ENCODE results near the gene PIP5K1B. TPM values are rescaled to one million over a fixed set of nuclear protein-coding genes. Genes with fewer than 3 reads are reported as not detected.

The PIP5K1B gene
- total RNA-seq, 2 experiments from 2014 or later: 3.8 to 10.7 TPM

- DNase-seq (ENCODE audit: low spot score): no peak
- Histone ChIP-seq H3K27ac (ENCODE audit: low read depth, low read length, poor library complexity, severe bottlenecking) (no peak overlapping the region), H3K79me2 (ENCODE audit: insufficient read depth, low read depth, low read length) (no peaks in the 10 kb centered on the region), H4K20me1 (ENCODE audit: insufficient read depth, low read length) (peaks cover 9% of the 10 kb centered on the region; the same call in 1 of the 2 replicates), H3K4me2 (ENCODE audit: low read length) (peak overlapping the region; percentile 75), H3K9me2 (ENCODE audit: insufficient read depth, low read length) (no peaks in the 10 kb centered on the region), H3K36me3 (ENCODE audit: insufficient read depth, low read length) (no peaks in the 10 kb centered on the region), H3K4me1 (ENCODE audit: insufficient read depth, low read length, poor library complexity, severe bottlenecking) (peaks cover 36% of the 10 kb centered on the region), H2AFZ (ENCODE audit: low read length) (no peak overlapping the region), H3K4me3 (ENCODE audit: low read depth, low read length, poor library complexity, severe bottlenecking) (no peak overlapping the region), H3K9me3 (ENCODE audit: low read length) (no peaks in the 10 kb centered on the region)
- no TSS peak for BruUV-seq (replicated peaks)
- POLR2A ChIA-PET: interaction anchor here (0.9 to 1.2 kb wide), 2 partner anchors 63 to 93 kb away, joined by 3 read pairs; no protein-coding TSS in a partner anchor
- CTCF ChIA-PET (ENCODE audit: unreplicated experiment): interaction anchor here (1.1 to 1.4 kb wide), 2 partner anchors 18 to 19 kb away, joined by 3 read pairs; no protein-coding TSS in a partner anchor
- TF ChIP-seq, protein P1, sequence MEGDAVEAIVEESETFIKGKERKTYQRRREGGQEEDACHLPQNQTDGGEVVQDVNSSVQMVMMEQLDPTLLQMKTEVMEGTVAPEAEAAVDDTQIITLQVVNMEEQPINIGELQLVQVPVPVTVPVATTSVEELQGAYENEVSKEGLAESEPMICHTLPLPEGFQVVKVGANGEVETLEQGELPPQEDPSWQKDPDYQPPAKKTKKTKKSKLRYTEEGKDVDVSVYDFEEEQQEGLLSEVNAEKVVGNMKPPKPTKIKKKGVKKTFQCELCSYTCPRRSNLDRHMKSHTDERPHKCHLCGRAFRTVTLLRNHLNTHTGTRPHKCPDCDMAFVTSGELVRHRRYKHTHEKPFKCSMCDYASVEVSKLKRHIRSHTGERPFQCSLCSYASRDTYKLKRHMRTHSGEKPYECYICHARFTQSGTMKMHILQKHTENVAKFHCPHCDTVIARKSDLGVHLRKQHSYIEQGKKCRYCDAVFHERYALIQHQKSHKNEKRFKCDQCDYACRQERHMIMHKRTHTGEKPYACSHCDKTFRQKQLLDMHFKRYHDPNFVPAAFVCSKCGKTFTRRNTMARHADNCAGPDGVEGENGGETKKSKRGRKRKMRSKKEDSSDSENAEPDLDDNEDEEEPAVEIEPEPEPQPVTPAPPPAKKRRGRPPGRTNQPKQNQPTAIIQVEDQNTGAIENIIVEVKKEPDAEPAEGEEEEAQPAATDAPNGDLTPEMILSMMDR (conservative IDR thresholded peaks at IDR 0.05; ENCODE audit: low read length): no peak
- no peak for TF ChIP-seq EZH2phosphoT487 (IDR thresholded peaks at IDR 0.05; ENCODE audit: borderline replicate concordance, low read depth, low read length)
- intact Hi-C loops (cut with micrococcal nuclease; ENCODE audit: unreplicated experiment): loop anchor here (1.0 to 2.0 kb wide), 5 partner anchors 17 to 245 kb away; a partner anchor contains a TSS
Measured at GRCh38 chr9:68703672-68704071, 1.4 kb upstream of the PIP5K1B start.

DNA sequence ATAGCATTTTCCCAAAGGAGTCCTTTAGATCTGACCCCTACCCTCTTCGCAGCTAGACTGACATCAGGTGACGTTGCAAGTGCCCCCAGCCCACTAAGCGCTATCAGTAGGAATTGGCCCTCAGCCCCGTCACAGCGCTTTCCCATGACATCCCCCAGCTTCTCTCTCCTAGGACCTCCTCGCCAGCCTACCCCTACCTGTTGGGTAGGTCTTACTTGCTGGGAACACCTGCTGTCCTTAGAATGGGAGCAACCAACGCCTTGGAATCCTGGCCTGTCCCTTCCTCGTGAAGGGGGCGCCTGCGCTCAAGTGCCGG lies 584 bp upstream of the PIP5K1B start:
- peak overlapping the region; percentile 82 for H3K4me3 ChIP-seq (ENCODE audit: low read depth, low read length, poor library complexity, severe bottlenecking)
- H3K27ac ChIP-seq (ENCODE audit: low read depth, low read length, poor library complexity, severe bottlenecking): peak overlapping the region; percentile 59
- peaks cover 9% of the 10 kb centered on the region; the same call in 1 of the 2 replicates for H4K20me1 ChIP-seq (ENCODE audit: insufficient read depth, low read length)
- no peak for DNase-seq (ENCODE audit: low spot score)
- ChIA-PET POLR2A (interaction anchor here (0.6 to 1.2 kb wide), 5 partner anchors 21 to 293 kb away, joined by 3 to 5 read pairs (median 3); no protein-coding TSS in a partner anchor), CTCF (ENCODE audit: unreplicated experiment) (interaction anchor here (1.1 to 1.4 kb wide), 2 partner anchors 18 to 20 kb away, joined by 3 read pairs; no protein-coding TSS in a partner anchor)
- H3K9me3 ChIP-seq (ENCODE audit: low read length): no peaks in the 10 kb centered on the region
- no peaks in the 10 kb centered on the region for H3K9me2 ChIP-seq (ENCODE audit: insufficient read depth, low read length)
- no peak for TF ChIP-seq EZH2phosphoT487 (IDR thresholded peaks at IDR 0.05; ENCODE audit: borderline replicate concordance, low read depth, low read length)
- TF ChIP-seq, protein P1 (conservative IDR thresholded peaks at IDR 0.05; ENCODE audit: low read length): no peak
- H3K4me2 ChIP-seq (ENCODE audit: low read length): peak overlapping the region; percentile 75
- H3K4me1 ChIP-seq (ENCODE audit: insufficient read depth, low read length, poor library complexity, severe bottlenecking): peaks cover 43% of the 10 kb centered on the region
- no peaks in the 10 kb centered on the region for H3K79me2 ChIP-seq (ENCODE audit: insufficient read depth, low read depth, low read length)
- H2AFZ ChIP-seq (ENCODE audit: low read length): peak overlapping the region; percentile 47; the same call in 1 of the 2 replicates
- intact Hi-C loops (cut with micrococcal nuclease; ENCODE audit: unreplicated experiment): loop anchor here (1.0 to 2.0 kb wide), 5 partner anchors 18 to 244 kb away; a partner anchor contains a TSS
- H3K36me3 ChIP-seq (ENCODE audit: insufficient read depth, low read length): no peaks in the 10 kb centered on the region
- BruUV-seq (replicated peaks): no TSS peak

Data from OCI-LY7 (cell line).